Fibroblast of gingiva (primary cell): Measurements from ENCODE around the gene OAS2.
"Not testable (repeated sequence)": the region's sequence is repeated elsewhere in the genome, so short reads cannot be mapped to it uniquely, and the experiment has no call there.

Source experiments
- DNase-seq: peaks from one replicate; pipeline ENCODE4 v3.0.0-alpha.2; 2011; ENCODE audit warnings: low read depth

OAS2 gene

DNA sequence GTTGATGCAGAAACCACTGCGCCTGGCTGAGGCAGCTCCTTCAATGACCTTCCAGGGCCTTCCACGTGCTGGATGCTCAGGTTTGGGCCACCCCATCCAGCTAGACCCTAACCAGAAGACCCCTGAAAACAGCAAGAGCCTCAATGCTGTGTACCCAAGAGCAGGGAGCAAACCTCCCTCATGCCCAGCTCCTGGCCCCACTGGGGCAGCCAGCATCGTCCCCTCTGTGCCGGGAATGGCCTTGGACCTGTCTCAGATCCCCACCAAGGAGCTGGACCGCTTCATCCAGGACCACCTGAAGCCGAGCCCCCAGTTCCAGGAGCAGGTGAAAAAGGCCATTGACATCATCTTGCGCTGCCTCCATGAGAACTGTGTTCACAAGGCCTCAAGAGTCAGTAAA lies 29.5 kb upstream of the OAS2 start:
- DNase-seq, result no peak

GRCh38 chr12:112950701-112951100 lies 27.6 kb upstream of the OAS2 start:
- DNase-seq, result no peak

- DNase-seq, result not testable (repeated sequence)
Observed at GRCh38 chr12:112957125-112957524, 21.2 kb upstream of the OAS2 start.

- DNase-seq, result no peak
Observed at GRCh38 chr12:112961074-112961473, 17.2 kb upstream of the OAS2 start.

- DNase-seq, result no peak
Observed at GRCh38 chr12:112961536-112961935, 16.8 kb upstream of the OAS2 start.

DNA sequence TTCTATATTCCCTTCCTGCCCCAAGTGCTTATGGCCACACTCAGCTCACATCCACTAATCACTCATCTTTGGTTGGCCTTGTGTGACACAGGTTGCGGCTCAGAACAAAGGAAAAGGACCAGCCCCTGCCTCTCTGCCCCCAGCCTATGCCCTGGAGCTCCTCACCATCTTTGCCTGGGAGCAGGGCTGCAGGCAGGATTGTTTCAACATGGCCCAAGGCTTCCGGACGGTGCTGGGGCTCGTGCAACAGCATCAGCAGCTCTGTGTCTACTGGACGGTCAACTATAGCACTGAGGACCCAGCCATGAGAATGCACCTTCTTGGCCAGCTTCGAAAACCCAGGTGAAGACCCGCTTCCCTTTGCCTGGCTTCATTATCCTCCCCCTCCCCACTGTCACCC lies 15.8 kb upstream of the OAS2 start:
- DNase-seq, result no peak

DNA sequence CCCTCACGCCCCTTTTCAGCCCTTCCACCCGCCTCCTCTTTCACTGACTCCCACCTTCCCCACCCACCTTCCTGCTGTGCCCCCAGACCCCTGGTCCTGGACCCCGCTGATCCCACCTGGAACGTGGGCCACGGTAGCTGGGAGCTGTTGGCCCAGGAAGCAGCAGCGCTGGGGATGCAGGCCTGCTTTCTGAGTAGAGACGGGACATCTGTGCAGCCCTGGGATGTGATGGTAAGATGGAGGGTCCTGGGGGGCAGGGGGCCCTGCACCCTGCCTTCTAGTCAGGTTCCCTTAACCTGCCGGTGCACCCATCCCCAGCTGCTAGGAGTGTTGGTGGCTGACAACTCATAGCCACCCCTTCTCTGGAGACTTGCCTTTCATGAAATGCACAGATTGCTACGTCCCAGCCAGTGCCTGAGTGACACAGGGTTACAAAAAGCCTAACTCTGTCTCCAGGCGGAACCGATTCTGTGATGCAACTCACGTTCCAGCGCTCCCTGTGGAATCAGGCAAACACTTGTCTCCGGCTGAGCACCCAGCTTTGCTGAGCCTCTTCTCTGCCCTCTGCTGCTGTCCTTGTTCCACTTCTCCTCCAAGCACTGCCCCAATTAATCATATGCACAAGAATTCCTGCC lies 15.0 kb upstream of the OAS2 start:
- DNase-seq, result no peak

DNA sequence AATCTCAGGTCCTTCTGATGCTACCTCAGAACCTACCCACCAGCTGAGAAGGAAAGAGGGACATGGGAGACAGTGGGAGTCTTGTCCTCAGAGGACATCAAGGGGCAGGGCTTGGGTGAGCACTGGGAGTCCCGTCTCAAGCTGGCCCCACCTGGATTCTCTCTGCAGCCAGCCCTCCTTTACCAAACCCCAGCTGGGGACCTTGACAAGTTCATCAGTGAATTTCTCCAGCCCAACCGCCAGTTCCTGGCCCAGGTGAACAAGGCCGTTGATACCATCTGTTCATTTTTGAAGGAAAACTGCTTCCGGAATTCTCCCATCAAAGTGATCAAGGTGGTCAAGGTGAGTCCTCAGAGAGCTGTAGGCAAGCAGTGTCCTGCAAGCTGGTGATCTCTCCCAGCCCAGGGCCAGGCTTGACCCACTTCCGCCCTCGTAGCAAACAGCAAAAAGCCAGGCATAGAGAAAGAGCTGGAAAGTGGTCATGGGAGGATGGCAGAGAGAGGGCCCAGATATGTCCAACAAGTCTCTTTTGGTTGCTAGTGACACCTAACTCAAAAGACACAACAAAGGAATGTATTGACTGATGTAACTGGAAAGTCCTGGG lies 14.2 kb upstream of the OAS2 start:
- no peak for DNase-seq

DNA sequence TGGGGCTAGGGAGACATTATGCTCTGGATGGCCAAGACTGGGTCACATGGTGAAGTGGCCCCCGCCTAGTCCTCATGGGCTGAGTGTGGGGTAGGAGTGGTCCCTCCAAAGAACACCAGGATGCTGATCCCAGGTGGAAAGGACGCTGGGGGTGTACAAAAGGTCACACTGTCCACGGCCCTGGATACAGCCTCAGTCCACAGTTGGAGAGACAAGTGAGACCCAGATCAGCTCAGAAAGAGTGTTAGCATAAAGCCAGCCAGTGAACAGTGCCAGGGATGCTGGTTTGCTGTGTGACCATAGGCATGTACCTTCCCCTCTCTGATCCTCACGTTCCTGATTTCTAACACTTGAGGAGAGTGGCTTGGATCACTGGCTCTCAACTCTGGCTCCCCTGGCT lies 13.4 kb upstream of the OAS2 start:
- no peak for DNase-seq

- no peak for DNase-seq
Observed at GRCh38 chr12:112965643-112966042, 12.7 kb upstream of the OAS2 start.

DNA sequence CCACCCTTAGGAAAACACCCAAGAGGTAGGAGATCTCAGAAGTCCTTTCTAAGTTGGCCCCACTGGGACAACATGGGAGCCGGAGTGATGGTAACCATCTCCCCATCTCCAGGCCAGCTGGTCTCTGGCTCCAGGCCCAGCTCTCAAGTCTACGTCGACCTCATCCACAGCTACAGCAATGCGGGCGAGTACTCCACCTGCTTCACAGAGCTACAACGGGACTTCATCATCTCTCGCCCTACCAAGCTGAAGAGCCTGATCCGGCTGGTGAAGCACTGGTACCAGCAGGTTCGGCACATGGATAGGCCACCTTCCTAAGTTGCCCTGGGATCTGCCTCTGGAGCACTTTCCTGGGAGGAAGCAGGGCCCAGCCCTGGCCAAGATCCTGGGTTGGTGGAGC lies 11.0 kb upstream of the OAS2 start:
- DNase-seq, result no peak

GRCh38 chr12:112967858-112968257 lies 10.5 kb upstream of the OAS2 start:
- DNase-seq, result no peak

GRCh38 chr12:112969547-112970306 lies 8.6 kb upstream of the OAS2 start:
- DNase-seq, result no peak

DNA sequence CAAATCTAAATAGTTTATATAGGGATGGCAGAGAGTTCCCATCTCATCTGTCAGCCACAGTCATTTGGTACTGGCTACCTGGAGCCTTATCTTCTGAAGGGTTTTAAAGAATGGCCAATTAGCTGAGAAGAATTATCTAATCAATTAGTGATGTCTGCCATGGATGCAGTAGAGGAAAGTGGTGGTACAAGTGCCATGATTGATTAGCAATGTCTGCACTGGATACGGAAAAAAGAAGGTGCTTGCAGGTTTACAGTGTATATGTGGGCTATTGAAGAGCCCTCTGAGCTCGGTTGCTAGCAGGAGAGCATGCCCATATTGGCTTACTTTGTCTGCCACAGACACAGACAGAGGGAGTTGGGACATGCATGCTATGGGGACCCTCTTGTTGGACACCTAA lies 7.9 kb upstream of the OAS2 start:
- no peak for DNase-seq

DNA sequence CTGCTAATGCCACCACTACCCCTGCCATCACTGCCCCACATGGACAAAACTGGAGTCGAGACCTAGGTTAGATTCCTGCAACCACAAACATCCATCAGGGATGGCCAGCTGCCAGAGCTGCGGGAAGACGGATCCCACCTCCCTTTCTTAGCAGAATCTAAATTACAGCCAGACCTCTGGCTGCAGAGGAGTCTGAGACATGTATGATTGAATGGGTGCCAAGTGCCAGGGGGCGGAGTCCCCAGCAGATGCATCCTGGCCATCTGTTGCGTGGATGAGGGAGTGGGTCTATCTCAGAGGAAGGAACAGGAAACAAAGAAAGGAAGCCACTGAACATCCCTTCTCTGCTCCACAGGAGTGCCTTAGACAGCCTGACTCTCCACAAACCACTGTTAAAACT lies 7.1 kb upstream of the OAS2 start:
- DNase-seq, result no peak

- DNase-seq, result no peak
Observed at GRCh38 chr12:112973011-112973735, 5.1 kb upstream of the OAS2 start.

DNA sequence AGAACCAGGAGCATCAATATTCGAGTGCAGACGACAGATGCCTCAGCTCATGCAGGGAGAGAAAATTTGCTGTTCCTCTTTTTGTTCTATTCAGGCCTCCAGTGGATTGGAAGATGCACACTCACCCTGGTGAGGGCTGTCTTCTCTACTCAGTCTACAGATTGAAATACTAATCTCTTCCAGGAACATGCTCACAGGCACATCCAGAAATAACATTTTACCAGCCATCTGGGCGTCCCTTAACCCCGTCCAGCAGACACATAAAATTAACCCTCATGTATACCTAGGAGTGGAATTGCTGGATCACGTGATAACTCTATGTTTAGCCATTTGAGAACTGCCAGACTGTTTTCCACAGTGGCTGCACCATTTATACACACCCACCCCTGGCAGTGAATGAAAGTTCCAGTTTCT lies 4.5 kb upstream of the OAS2 start:
- no peak for DNase-seq

DNA sequence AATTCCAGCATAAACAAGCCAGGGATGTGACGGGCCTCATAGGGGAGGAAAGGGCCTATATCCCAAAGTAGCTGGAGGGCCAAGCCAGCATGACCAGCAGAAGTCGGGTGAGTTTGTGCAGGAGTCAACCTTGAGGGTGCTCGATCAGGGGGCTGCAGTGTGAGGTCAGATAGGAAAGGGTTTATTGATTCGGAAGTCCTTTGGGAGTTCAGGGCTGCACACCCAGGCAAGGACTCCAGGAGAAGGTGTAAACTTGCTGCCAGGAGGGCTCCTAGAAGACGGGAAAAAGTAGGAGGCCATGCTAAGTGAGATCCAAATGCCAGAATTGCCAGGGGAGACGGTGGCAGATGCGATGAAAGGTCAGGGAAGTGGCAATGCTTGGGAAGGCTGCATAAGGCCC lies 3.4 kb upstream of the OAS2 start:
- no peak for DNase-seq

DNA sequence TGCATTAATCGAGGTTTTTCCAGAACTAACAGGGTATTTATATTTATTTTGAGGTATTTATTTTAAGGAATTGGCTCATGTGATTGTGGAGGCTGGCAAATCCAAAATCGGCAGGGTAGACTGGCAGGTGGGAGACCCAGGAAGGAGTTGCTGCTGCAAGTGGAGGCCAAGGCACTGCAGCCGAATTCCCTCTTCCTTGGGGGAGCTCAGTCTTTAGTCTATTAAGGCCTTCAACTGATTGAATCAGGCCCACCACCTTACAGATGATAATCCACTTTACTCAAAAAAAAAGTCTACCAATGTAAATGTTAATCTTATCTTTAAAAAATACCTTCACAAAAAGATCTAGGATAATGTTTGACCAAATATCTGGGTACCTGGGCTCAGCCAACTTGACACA lies 1.2 kb upstream of the OAS2 start:
- DNase-seq, result no peak

- no peak for DNase-seq
Observed at GRCh38 chr12:112977641-112978040, 678 bp upstream of the OAS2 start.

DNA sequence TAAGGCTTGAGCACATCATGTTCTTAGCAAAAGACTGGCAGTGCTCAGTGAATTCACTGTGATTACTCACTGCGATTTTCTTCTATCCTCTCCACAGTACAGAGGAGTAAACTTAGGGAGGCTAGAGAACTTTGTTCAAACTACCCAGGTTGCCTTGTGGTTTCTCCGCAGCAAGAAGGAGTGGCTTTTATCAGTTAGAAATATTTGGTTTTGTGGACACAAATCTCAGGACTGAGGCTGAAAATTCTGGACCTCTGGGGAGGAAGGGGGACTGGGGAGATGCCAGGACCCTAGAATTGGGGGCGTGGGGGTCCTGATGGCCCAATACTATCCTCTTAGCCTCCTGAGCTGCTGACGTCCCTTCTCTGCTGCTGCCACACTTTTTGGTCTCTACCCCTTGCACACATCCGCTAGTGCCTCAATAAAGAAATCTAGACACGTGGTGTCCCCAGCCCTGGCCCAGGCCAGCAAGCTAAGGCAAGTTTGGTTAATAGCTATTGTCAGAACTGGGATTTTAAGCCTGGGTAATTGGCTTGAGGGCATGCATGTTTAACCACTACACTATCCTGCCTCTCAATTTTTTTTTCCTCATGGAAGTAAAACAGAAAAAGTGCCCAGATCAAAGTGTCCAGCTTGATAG lies 842 bp downstream of the OAS2 start:
- no peak for DNase-seq

GRCh38 chr12:112980491-112981158 lies 2.3 kb downstream of the OAS2 start:
- DNase-seq, result no peak
